ENCODE measurements around the gene SIPA1L3. TPM values are rescaled to one million over a fixed set of nuclear protein-coding genes. Genes with fewer than 3 reads are reported as not detected.

SIPA1L3 gene
- total RNA-seq, 1 experiment from 2014 or later: 66.3 TPM

GRCh38 chr19:38239816-38240215, 332.8 kb downstream of the SIPA1L3 start:
- in situ Hi-C loops (cut with HindIII; ENCODE audit: low pct_unique_long_range_greater_than_20kb, low sequenced_read_pairs) (no loop called here), intact Hi-C loops (cut with micrococcal nuclease; ENCODE audit: unreplicated experiment) (no loop called here)
- H3K27me3 ChIP-seq (ENCODE audit: control insufficient read depth, insufficient read depth, low read length): no peaks in the 10 kb centered on the region
- TF ChIP-seq SIN3A (IDR thresholded peaks at IDR 0.05; ENCODE audit: borderline replicate concordance, insufficient read depth, low read depth, low read length) (no peak), REST (IDR thresholded peaks at IDR 0.05; ENCODE audit: insufficient read depth in 1 of 2, low read depth in 2 of 2, low read length in 1 of 2) (no peak), CTCF (IDR thresholded peaks at IDR 0.05) (no peak), POLR2AphosphoS5 (IDR thresholded peaks at IDR 0.05; ENCODE audit: low read depth, low read length) (no peak)
- peaks cover 2% of the 10 kb centered on the region for H3K4me1 ChIP-seq (ENCODE audit: control insufficient read depth, insufficient read depth, low read length)
- no peaks in the 10 kb centered on the region for H3K36me3 ChIP-seq (ENCODE audit: control insufficient read depth, insufficient read depth, low read length)
- ATAC-seq (no peak), DNase-seq (ENCODE audit: low read depth, low spot score) (no peak)
- POLR2A ChIA-PET: interaction anchor here (0.6 kb wide), 2 partner anchors 71 to 1016 kb away, joined by 3 read pairs; no protein-coding TSS in a partner anchor
- CTCF ChIA-PET: interaction anchor here (0.6 to 0.7 kb wide), 2 partner anchors 31 to 174 kb away, joined by 3 to 4 read pairs; no protein-coding TSS in a partner anchor
- H3K9me3 ChIP-seq (ENCODE audit: control insufficient read depth, insufficient read depth, low read depth, low read length): no peaks in the 10 kb centered on the region
- no peak overlapping the region for H3K27ac ChIP-seq (ENCODE audit: low read length)
- no TSS peak for BruUV-seq (replicated peaks)
- H3K4me3 ChIP-seq (ENCODE audit: low read depth in 2 of 2, low read length in 2 of 2): no peak overlapping the region

GRCh38 chr19:38243279-38243673, 336.3 kb downstream of the SIPA1L3 start:
- H3K9me3 ChIP-seq (ENCODE audit: control insufficient read depth, insufficient read depth, low read depth, low read length): no peaks in the 10 kb centered on the region
- POLR2A ChIA-PET: interaction anchor here (0.6 kb wide), 1 partner anchor 110 kb away, joined by 4 read pairs; no protein-coding TSS in a partner anchor
- H3K36me3 ChIP-seq (ENCODE audit: control insufficient read depth, insufficient read depth, low read length): no peaks in the 10 kb centered on the region
- in situ Hi-C loops (cut with HindIII; ENCODE audit: low pct_unique_long_range_greater_than_20kb, low sequenced_read_pairs) (no loop called here), intact Hi-C loops (cut with micrococcal nuclease; ENCODE audit: unreplicated experiment) (no loop called here)
- H3K4me3 ChIP-seq (ENCODE audit: low read depth in 2 of 2, low read length in 2 of 2): peak overlapping the region in 1 of 2 experiments; percentile 56; a peak in 3 of 4 replicates
- peak overlapping the region; percentile 57 for H3K27ac ChIP-seq (ENCODE audit: low read length)
- DNase-seq (ENCODE audit: low read depth, low spot score) (no peak), ATAC-seq (no peak)
- H3K27me3 ChIP-seq (ENCODE audit: control insufficient read depth, insufficient read depth, low read length): no peaks in the 10 kb centered on the region
- CTCF ChIA-PET: interaction anchor here (0.5 to 1.0 kb wide), 6 partner anchors 9 to 177 kb away, joined by 4 to 12 read pairs (median 5); no protein-coding TSS in a partner anchor
- TF ChIP-seq CTCF (IDR thresholded peaks at IDR 0.05) (no peak), POLR2AphosphoS5 (IDR thresholded peaks at IDR 0.05; ENCODE audit: low read depth, low read length) (no peak), TCF7L2 (IDR thresholded peaks at IDR 0.05; ENCODE audit: low read depth, low read length) (no peak), SIN3A (IDR thresholded peaks at IDR 0.05; ENCODE audit: borderline replicate concordance, insufficient read depth, low read depth, low read length) (no peak), REST (IDR thresholded peaks at IDR 0.05; ENCODE audit: insufficient read depth in 1 of 2, low read depth in 2 of 2, low read length in 1 of 2) (no peak)
- no TSS peak for BruUV-seq (replicated peaks)
- peaks cover 21% of the 10 kb centered on the region for H3K4me1 ChIP-seq (ENCODE audit: control insufficient read depth, insufficient read depth, low read length)

Data from Panc1 (cell line).